Effector memory CD8-positive, alpha-beta T cell (primary cell): ENCODE results near the gene GALNT16.
A peak's percentile ranks its signal among the peaks of the same experiment; 100 is the strongest.
"Not testable (repeated sequence)": the region's sequence is repeated elsewhere in the genome, so short reads cannot be mapped to it uniquely, and the experiment has no call there.

Experiments used
- ATAC-seq: fragments of 150-1000 bp; cut with Tn5 transposase; replicated peaks from 2 replicates; pipeline ENCODE4 v1.10.0; 2021; ENCODE audit warnings: mild to moderate bottlenecking, moderate library complexity
- DNase-seq, 3 experiments: peaks; one replicate each; pipeline ENCODE4 v3.0.0; 2021
- H3K27ac Mint-ChIP-seq, 2 donors: one replicate each; pipeline ENCODE4 v1.8.0; 2022; ENCODE audit warnings: mild to moderate bottlenecking in 2 of 2, mixed read lengths in 2 of 2, moderate library complexity in 2 of 2
- H3K27me3 Mint-ChIP-seq, 2 donors: one replicate each; pipeline ENCODE4 v1.8.0; 2022; ENCODE audit warnings: mixed read lengths in 2 of 2
- H3K36me3 Mint-ChIP-seq: one replicate; pipeline ENCODE4 v1.8.0; 2022; ENCODE audit warnings: mild to moderate bottlenecking, moderate library complexity, mixed read lengths; ENCODE audit not compliant: insufficient read depth
- H3K4me1 Mint-ChIP-seq, 2 donors: one replicate each; pipeline ENCODE4 v1.8.0; 2022; ENCODE audit warnings: low read depth in 2 of 2, mixed read lengths in 2 of 2
- H3K4me3 Mint-ChIP-seq, 2 donors: one replicate each; pipeline ENCODE4 v1.8.0; 2022; ENCODE audit warnings: mild to moderate bottlenecking in 2 of 2, mixed read lengths in 2 of 2, moderate library complexity in 2 of 2
- H3K9me3 Mint-ChIP-seq, 2 donors: one replicate each; pipeline ENCODE4 v1.8.0; 2022; ENCODE audit warnings: mixed read lengths in 2 of 2

GALNT16 gene

GRCh38 chr14:69363964-69364363, 104.0 kb downstream of the GALNT16 start:
- no peak overlapping the region for H3K4me3 Mint-ChIP-seq
- H3K9me3 Mint-ChIP-seq = no peaks in the 10 kb centered on the region
- H3K36me3 Mint-ChIP-seq = peaks cover 5% of the 10 kb centered on the region
- H3K4me1 Mint-ChIP-seq = no peaks in the 10 kb centered on the region
- no peak overlapping the region for H3K27ac Mint-ChIP-seq
- ATAC-seq = no peak
- no peak for DNase-seq
- H3K27me3 Mint-ChIP-seq = peaks cover 3 to 17% of the 10 kb centered on the region in 2 donors

- no peak for DNase-seq
- Mint-ChIP-seq H3K36me3 (peaks cover 5% of the 10 kb centered on the region), H3K27me3 (peaks cover 0 to 12% of the 10 kb centered on the region in 2 donors), H3K4me3 (no peak overlapping the region), H3K4me1 (no peaks in the 10 kb centered on the region), H3K9me3 (no peaks in the 10 kb centered on the region), H3K27ac (no peak overlapping the region)
- no peak for ATAC-seq
Measured at GRCh38 chr14:69364378-69364777, 104.4 kb downstream of the GALNT16 start.

GRCh38 chr14:69366069-69366468, 106.1 kb downstream of the GALNT16 start:
- Mint-ChIP-seq H3K36me3 (peaks cover 5% of the 10 kb centered on the region), H3K4me3 (no peak overlapping the region), H3K9me3 (no peaks in the 10 kb centered on the region), H3K27ac (no peak overlapping the region), H3K4me1 (no peaks in the 10 kb centered on the region), H3K27me3 (peaks cover 0 to 11% of the 10 kb centered on the region in 2 donors)
- ATAC-seq = no peak
- DNase-seq = no peak

GRCh38 chr14:69366761-69367160, 106.8 kb downstream of the GALNT16 start:
- H3K27ac Mint-ChIP-seq = peak overlapping the region in 1 of 2 donors; percentile 41
- DNase-seq (no peak), ATAC-seq (no peak)
- H3K4me1 Mint-ChIP-seq = no peaks in the 10 kb centered on the region
- H3K4me3 Mint-ChIP-seq = no peak overlapping the region
- H3K27me3 Mint-ChIP-seq = peaks cover 0 to 11% of the 10 kb centered on the region in 2 donors
- H3K36me3 Mint-ChIP-seq = peaks cover 5% of the 10 kb centered on the region
- no peaks in the 10 kb centered on the region for H3K9me3 Mint-ChIP-seq

GRCh38 chr14:69368381-69368780, 108.4 kb downstream of the GALNT16 start:
- no peak for DNase-seq
- Mint-ChIP-seq H3K4me1 (no peaks in the 10 kb centered on the region), H3K27me3 (peaks cover 0 to under 1% of the 10 kb centered on the region in 2 donors), H3K9me3 (no peaks in the 10 kb centered on the region), H3K27ac (no peak overlapping the region), H3K4me3 (no peak overlapping the region), H3K36me3 (peaks cover 5% of the 10 kb centered on the region)
- no peak for ATAC-seq

- ATAC-seq (no peak), DNase-seq (no peak)
- H3K4me1 Mint-ChIP-seq = no peaks in the 10 kb centered on the region
- H3K4me3 Mint-ChIP-seq = no peak overlapping the region
- no peak overlapping the region for H3K27ac Mint-ChIP-seq
- peaks cover 5% of the 10 kb centered on the region for H3K36me3 Mint-ChIP-seq
- no peaks in the 10 kb centered on the region for H3K27me3 Mint-ChIP-seq
- H3K9me3 Mint-ChIP-seq = no peaks in the 10 kb centered on the region
Measured at GRCh38 chr14:69370061-69370460, 110.1 kb downstream of the GALNT16 start.

- DNase-seq = no peak
- Mint-ChIP-seq H3K36me3 (peaks cover 8% of the 10 kb centered on the region), H3K27me3 (no peaks in the 10 kb centered on the region), H3K4me1 (no peaks in the 10 kb centered on the region), H3K9me3 (no peaks in the 10 kb centered on the region), H3K27ac (no peak overlapping the region), H3K4me3 (no peak overlapping the region)
- ATAC-seq = no peak
Measured at GRCh38 chr14:69372146-69372545, 112.2 kb downstream of the GALNT16 start.

- Mint-ChIP-seq H3K4me3 (no peak overlapping the region), H3K9me3 (no peaks in the 10 kb centered on the region), H3K27ac (no peak overlapping the region), H3K36me3 (peaks cover 13% of the 10 kb centered on the region), H3K27me3 (no peaks in the 10 kb centered on the region), H3K4me1 (no peaks in the 10 kb centered on the region)
- ATAC-seq (no peak), DNase-seq (no peak)
Measured at GRCh38 chr14:69373104-69373503, 113.1 kb downstream of the GALNT16 start.

GRCh38 chr14:69374235-69374634, 114.3 kb downstream of the GALNT16 start:
- Mint-ChIP-seq H3K27me3 (no peaks in the 10 kb centered on the region), H3K27ac (peak overlapping the region in 1 of 2 donors; percentile 18), H3K4me1 (no peaks in the 10 kb centered on the region), H3K36me3 (peaks cover 13% of the 10 kb centered on the region), H3K9me3 (no peaks in the 10 kb centered on the region), H3K4me3 (no peak overlapping the region)
- DNase-seq (no peak), ATAC-seq (no peak)

- Mint-ChIP-seq H3K27me3 (no peaks in the 10 kb centered on the region), H3K9me3 (no peaks in the 10 kb centered on the region), H3K4me1 (no peaks in the 10 kb centered on the region), H3K36me3 (peaks cover 22% of the 10 kb centered on the region), H3K4me3 (no peak overlapping the region), H3K27ac (no peak overlapping the region)
- ATAC-seq (no peak), DNase-seq (no peak)
Measured at GRCh38 chr14:69375182-69375581, 115.2 kb downstream of the GALNT16 start.

- Mint-ChIP-seq H3K27ac (no peak overlapping the region), H3K4me1 (no peaks in the 10 kb centered on the region), H3K27me3 (no peaks in the 10 kb centered on the region), H3K9me3 (no peaks in the 10 kb centered on the region), H3K36me3 (peaks cover 26% of the 10 kb centered on the region), H3K4me3 (no peak overlapping the region)
- no peak for DNase-seq
- no peak for ATAC-seq
Measured at GRCh38 chr14:69375722-69376121, 115.8 kb downstream of the GALNT16 start.

- no peaks in the 10 kb centered on the region for H3K27me3 Mint-ChIP-seq
- DNase-seq (no peak), ATAC-seq (no peak)
Measured at GRCh38 chr14:69376439-69376838, 116.5 kb downstream of the GALNT16 start.

GRCh38 chr14:69378274-69378673, 118.3 kb downstream of the GALNT16 start:
- Mint-ChIP-seq H3K9me3 (no peaks in the 10 kb centered on the region), H3K4me1 (no peaks in the 10 kb centered on the region), H3K4me3 (no peak overlapping the region), H3K36me3 (peaks cover 44% of the 10 kb centered on the region), H3K27ac (peak overlapping the region in 1 of 2 donors; percentile 14), H3K27me3 (no peaks in the 10 kb centered on the region)
- DNase-seq = no peak
- ATAC-seq = no peak

More at GRCh38 chr14:69376439-69376838, 116.5 kb downstream of the GALNT16 start:
- Mint-ChIP-seq H3K27ac (no peak overlapping the region), H3K9me3 (no peaks in the 10 kb centered on the region), H3K4me1 (no peaks in the 10 kb centered on the region), H3K4me3 (no peak overlapping the region), H3K36me3 (peaks cover 33% of the 10 kb centered on the region)

GRCh38 chr14:69387311-69387710, 127.4 kb downstream of the GALNT16 start:
- peaks cover 81% of the 10 kb centered on the region for H3K36me3 Mint-ChIP-seq
- H3K9me3 Mint-ChIP-seq = no peaks in the 10 kb centered on the region

GRCh38 chr14:69391400-69391799, 131.4 kb downstream of the GALNT16 start:
- not testable (repeated sequence) for H3K27me3 Mint-ChIP-seq, DNase-seq, ATAC-seq, H3K9me3 Mint-ChIP-seq
- H3K36me3 Mint-ChIP-seq = peaks cover 97% of the 10 kb centered on the region
- H3K4me1 Mint-ChIP-seq = peaks cover 29 to 83% of the 10 kb centered on the region in 2 donors
- H3K4me3 Mint-ChIP-seq = peak overlapping the region; percentile 19 to 61
- peak overlapping the region in 1 of 2 donors; percentile 59 for H3K27ac Mint-ChIP-seq

More at GRCh38 chr14:69387311-69387710, 127.4 kb downstream of the GALNT16 start:
- ATAC-seq = no peak
- no peak for DNase-seq
- H3K4me3 Mint-ChIP-seq = no peak overlapping the region
- no peaks in the 10 kb centered on the region for H3K27me3 Mint-ChIP-seq
- H3K4me1 Mint-ChIP-seq = peaks cover 28 to 65% of the 10 kb centered on the region in 2 donors
- no peak overlapping the region for H3K27ac Mint-ChIP-seq
